GM18861 (cell line): ENCODE data around the gene KRTAP4-3.
"Not testable (repeated sequence)": the region's sequence is repeated elsewhere in the genome, so short reads cannot be mapped to it uniquely, and the experiment has no call there.

Source experiments
- ATAC-seq: cut with Tn5 transposase; IDR thresholded peaks from one replicate; pipeline ENCODE4 v1.9.1; 2021; ENCODE audit not compliant: unreplicated experiment

KRTAP4-3 gene

DNA sequence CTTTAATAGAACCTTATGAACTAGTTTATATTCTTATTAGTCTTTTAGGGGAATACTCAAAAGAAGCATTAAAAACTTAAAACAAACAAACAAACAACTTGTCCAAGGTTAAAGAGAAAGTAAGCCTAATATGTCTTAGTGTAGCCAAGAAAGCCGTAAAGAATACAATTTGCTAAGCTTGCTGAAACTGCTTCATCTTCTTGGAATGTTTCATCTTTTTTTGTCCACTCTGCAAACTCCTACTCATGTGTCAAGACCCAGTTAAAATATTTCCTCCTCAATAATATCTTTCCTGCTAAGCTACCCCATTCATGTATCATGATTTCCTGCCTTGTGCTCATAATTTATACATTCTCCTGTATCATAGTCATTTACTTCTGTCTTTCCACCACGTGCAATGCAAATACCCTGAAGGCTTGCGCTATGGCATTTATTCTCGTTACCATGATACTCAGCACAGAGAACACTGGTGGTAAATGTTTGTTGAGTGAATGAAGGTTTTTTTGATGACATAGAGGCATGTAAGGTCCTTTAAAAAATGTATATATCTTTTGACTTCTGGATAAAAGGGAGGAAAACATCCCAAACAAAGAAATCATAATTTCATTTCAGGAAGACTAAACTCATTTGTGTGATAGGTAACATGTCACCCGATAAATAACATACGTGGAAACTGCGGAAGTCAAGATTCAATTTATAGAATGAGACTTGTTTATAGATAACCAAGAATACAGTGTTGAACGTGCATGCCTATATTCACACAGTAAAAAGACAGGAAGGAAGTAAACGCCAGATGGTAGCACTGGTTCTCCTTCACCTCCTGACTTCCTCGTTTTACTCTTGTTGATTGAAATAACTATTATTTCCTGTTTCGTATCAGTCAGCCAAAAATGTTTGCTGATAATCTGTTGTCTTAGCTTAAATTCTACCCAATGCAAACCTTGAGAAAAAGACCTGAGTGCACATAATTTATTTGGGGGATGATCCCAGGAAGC lies 48.0 kb downstream of the KRTAP4-3 start:
- ATAC-seq, result not testable (repeated sequence)

DNA sequence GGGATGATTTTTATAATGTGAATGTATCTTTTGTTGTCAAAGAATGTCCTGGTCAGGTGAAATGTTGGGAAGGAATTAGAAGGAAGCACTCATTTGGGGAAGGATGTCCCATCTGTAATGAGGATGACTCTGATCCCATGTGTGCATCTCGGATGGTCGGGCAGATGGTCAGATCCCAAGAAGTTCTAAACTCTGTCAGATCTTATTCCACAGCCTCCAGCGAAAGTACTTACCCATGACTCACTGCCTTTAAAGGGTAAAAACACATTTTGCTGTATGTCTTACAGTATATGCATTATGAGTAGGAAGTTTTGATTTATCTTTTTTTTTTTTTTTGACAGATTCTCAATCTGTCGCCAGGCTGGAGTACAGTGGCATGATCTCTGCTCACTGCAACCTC lies 49.3 kb downstream of the KRTAP4-3 start:
- ATAC-seq, result no peak

DNA sequence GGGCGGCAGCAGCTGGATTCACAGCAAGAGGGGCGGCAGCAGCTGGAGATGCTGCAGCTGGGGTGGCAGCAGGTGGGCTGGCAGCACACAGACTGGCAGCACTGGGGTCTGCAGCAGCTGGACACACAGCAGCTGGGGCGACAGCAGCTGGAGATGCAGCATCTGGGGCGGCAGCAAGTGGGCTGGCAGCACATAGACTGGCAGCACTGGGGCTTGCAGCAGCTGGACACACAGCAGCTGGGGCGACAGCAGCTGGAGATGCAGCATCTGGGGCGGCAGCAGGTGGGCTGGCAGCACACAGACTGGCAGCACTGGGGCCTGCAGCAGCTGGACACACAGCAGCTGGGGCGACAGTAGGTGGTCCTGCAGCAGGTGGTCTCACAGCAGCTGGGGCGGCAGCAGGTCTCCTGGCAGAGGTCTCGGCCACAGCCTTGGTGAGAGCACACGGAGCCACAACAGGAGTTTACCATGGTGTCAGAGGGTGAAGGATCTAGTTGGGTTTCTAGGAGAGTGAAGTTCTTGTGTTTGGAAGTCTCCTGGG lies 50.1 kb downstream of the KRTAP4-3 start, which contains the start of gene KRTAP4-11:
Gene KRTAP4-11, minus strand, starts transcription at position 528 of the 541 bp plus-strand sequence. Its CDS starts 58 bp downstream, at position 470.
- ATAC-seq, result not testable (repeated sequence)
